GM10266 (cell line): Measurements from ENCODE around the gene DHRS7C.

ENCODE experiments used
- DNase-seq: peaks from one replicate; pipeline ENCODE4 v3.0.0; 2012; ENCODE audit errors: extremely low spot score
- TF ChIP-seq, protein P1 (sequence below): IDR thresholded peaks from 2 replicates; pipeline ENCODE4 v1.5.1; 2012; ENCODE audit warnings: mild to moderate bottlenecking, low read depth; ENCODE audit not compliant: control insufficient read depth, insufficient read depth; ENCODE audit errors: missing control alignments

The DHRS7C gene

DNA sequence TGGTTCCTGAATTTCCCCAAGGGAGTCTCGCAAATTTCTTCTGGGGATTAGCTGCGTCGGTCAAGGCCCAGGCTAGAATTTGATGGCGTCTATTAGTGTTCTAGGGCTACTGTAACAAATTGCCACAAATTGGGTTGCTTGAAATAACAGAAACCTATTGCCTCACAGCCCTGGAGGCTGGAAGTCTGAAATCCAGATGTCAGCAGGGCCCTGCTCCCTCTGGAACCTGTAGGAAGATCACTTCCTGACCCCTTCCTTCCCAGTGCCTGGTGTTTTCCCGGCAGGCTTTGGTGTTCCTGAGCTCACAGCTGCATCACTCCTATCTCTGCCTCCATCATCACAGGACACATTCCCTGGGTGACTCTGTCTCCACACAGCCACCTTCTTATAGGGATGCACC lies 24.4 kb downstream of the DHRS7C start:
- TF ChIP-seq, protein P1, sequence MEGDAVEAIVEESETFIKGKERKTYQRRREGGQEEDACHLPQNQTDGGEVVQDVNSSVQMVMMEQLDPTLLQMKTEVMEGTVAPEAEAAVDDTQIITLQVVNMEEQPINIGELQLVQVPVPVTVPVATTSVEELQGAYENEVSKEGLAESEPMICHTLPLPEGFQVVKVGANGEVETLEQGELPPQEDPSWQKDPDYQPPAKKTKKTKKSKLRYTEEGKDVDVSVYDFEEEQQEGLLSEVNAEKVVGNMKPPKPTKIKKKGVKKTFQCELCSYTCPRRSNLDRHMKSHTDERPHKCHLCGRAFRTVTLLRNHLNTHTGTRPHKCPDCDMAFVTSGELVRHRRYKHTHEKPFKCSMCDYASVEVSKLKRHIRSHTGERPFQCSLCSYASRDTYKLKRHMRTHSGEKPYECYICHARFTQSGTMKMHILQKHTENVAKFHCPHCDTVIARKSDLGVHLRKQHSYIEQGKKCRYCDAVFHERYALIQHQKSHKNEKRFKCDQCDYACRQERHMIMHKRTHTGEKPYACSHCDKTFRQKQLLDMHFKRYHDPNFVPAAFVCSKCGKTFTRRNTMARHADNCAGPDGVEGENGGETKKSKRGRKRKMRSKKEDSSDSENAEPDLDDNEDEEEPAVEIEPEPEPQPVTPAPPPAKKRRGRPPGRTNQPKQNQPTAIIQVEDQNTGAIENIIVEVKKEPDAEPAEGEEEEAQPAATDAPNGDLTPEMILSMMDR = no peak
- no peak for DNase-seq

DNA sequence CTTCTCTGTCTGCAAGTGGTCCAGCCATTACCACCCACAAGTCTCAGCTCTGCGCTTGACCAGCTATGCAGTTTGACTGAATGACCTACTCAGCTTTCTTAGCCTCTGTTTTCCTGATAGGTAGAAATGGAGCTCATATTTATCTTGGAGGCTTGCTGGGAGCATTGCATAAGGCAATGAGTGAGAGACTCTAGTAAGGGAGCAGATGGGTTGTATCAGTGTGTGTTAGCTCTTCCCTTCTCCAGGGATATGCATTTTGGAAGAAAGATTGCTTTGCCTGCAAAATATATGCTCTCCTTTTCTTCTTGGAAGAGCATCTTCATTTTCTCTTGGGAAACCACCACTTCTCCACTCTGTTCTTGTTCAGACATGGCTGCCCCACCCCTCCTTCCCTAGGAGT lies 26.1 kb downstream of the DHRS7C start:
- TF ChIP-seq, protein P1 = no peak
- no peak for DNase-seq

DNA sequence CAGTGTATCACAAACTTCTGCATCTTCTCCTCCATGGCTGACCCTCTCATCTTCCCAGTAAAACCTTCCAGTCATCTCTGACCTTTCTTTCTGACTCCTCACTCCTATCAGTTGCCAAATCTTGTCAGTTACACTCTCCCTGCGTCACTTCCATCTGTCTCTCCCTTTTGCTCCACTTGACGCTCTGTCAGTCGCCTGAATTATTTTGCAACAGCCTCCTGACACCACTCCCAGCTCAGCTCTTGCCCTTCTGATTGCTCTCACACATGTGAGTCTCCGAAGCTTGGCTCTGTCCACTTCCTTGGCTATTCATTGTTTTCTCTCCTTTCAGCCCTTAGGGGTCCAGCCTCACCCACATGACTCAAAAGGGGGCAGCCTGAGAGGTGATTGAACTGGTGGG lies 27.7 kb downstream of the DHRS7C start:
- TF ChIP-seq, protein P1 = no peak
- no peak for DNase-seq

DNA sequence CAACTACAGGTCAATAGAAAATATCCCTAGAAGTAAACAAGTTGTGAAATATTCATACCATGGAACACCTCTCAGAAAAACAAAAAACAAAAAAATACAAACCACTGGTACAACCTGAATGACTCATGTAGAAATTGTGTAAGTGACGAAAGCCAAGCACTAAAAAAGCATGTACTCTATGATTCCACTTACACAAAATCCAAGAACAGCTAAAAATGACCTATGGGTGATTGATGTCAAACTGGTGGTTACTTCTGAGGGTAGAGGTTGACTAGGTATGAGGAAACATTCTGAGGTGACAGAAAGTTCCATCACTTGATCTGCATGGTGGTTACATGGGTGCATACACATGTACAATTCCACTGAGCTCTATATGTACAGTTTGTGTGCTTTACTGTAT lies 31.1 kb downstream of the DHRS7C start:
- TF ChIP-seq, protein P1 = no peak
- DNase-seq = no peak

DNA sequence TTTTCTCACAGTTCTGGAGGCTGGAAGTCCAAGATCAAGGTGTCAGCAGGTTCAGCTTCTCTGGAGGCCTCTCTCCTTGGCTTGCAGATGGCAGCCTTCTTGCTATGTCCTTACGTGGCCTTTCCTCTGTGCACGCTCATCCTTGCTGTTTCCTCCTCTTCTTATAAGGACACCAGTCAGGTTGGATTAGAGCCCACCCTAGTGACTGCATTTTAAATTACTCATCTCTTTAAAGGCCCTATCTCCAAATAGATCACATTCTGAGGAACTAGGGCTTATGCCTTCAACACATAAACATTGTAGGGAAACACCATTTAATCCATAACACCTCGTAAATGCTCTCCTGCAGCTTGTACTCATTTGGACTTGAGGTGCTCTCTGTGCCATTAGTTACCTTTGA lies 36.3 kb downstream of the DHRS7C start:
- TF ChIP-seq, protein P1 = no peak
- DNase-seq = no peak

DNA sequence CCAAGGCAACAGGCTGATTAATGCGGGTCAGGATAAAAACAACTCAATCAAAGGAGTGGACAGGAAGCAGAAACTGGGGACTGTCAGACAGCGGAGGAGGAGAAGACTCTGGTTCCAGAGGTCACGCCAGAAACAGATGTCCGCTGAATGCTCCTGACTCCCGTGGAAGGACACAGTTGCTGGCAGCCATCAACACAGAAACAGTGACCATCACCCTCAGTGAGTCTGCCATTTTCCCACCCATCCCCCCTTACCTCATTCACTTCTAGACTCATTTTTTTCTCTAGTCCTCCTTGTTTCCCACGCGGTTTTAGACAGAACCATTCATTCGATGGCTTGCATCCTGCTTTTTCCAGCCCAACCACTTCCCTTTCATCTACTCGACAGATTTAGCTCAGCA lies 40.9 kb downstream of the DHRS7C start:
- no peak for DNase-seq
- TF ChIP-seq, protein P1 = no peak

DNA sequence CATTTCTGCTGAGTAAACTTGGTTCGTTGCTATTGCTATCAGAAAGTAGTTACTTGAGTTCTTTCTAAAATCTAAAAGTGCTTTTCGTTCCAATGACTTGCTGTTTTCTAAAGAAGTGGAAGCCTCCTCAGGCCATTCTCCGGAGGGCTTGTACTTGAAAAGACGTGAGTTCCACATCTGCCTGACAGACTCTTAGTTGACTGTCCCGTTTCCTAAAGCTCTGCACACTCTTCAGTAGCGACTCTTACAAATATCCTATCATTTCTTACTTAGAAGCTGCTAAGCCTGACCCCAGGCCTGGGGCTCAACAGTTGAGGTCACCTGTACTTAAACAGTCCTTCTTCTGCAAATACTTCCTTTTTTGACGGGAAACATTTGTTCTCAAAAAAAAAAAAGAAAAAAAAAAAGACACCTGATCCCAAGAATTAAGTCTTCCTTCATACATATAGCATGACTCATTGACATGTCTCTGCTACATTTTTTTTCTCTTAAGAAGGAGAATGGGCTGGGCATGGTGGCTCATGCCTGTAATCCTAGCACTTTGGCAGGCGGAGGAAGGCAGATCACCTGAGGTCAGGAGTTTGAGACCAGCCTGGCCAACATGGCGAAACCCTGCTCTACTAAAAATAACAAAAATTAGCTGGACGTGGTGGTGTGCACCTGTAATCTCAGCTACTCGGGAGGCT lies 61.5 kb downstream of the DHRS7C start:
- DNase-seq = no peak
- TF ChIP-seq, protein P1 = no peak
